Naive thymus-derived CD4-positive, alpha-beta T cell (primary cell): ENCODE measurements around the gene ADGRL4. TPM values are rescaled to one million over a fixed set of nuclear protein-coding genes. Genes with fewer than 3 reads are reported as not detected.
"Not testable (repeated sequence)": the region's sequence is repeated elsewhere in the genome, so short reads cannot be mapped to it uniquely, and the experiment has no call there.

Experiments
- ATAC-seq: fragments of 150-1000 bp; cut with Tn5 transposase; 2 replicates; pipeline ENCODE4 v1.10.0; 2021; ENCODE audit warnings: mild to moderate bottlenecking, moderate library complexity
- CTCF ChIA-PET: fragments of 350-600 bp; sonication (Branson Sonifier 250); formaldehyde crosslinking; loops from one replicate; lab custom pipeline; 2021; ENCODE audit warnings: antibody characterized with exemption; lab: Charles Lee
- POLR2A ChIA-PET: fragments of 350-600 bp; sonication (Branson Sonifier 250); formaldehyde crosslinking; loops from one replicate; lab custom pipeline; 2021; ENCODE audit warnings: antibody characterized with exemption, inconsistent platforms; lab: Charles Lee
- DNase-seq, 9 donors: peaks; one replicate each; pipeline versions ENCODE4 v3.0.0 to v3.0.0-alpha.2; 2020 to 2022; ENCODE audit warnings: mixed read lengths in 1 of 9
- H3K27ac ChIP-seq: one replicate; pipeline ENCODE4 v1.7.0; 2013; ENCODE audit warnings: mild to moderate bottlenecking, low read depth, low read length, moderate library complexity
- H3K27me3 ChIP-seq, 2 donors: one replicate each; pipeline ENCODE4 v1.7.0; 2013; ENCODE audit warnings: low read length in 2 of 2, mild to moderate bottlenecking in 2 of 2, moderate library complexity in 2 of 2; ENCODE audit not compliant: control insufficient read depth in 2 of 2, insufficient read depth in 2 of 2
- H3K36me3 ChIP-seq, 3 experiments: 1 replicate in 2 of 3; 2 replicates in 1 of 3; pipeline ENCODE4 v1.7.0; 2013; ENCODE audit warnings: low read length in 3 of 3, mild to moderate bottlenecking in 3 of 3, moderate library complexity in 1 of 3; ENCODE audit not compliant: insufficient read depth in 3 of 3, control insufficient read depth in 2 of 3
- H3K4me1 ChIP-seq, 2 donors: one replicate each; pipeline ENCODE4 v1.7.0; 2013; ENCODE audit warnings: low read length in 2 of 2, mild to moderate bottlenecking in 2 of 2, moderate library complexity in 1 of 2; ENCODE audit not compliant: control insufficient read depth in 2 of 2, insufficient read depth in 2 of 2
- H3K4me3 ChIP-seq: 2 replicates; pipeline ENCODE4 v1.7.0; 2013; ENCODE audit warnings: mild to moderate bottlenecking, low read length
- H3K9me3 ChIP-seq, 3 experiments: 1 replicate in 2 of 3; 2 replicates in 1 of 3; pipeline ENCODE4 v1.7.0; 2013; ENCODE audit warnings: low read length in 3 of 3; ENCODE audit not compliant: control insufficient read depth in 2 of 3
- H3K27ac Mint-ChIP-seq, 9 donors: one replicate each; pipeline ENCODE4 v1.8.0; 2020 to 2022; ENCODE audit warnings: mixed read lengths in 9 of 9, mild to moderate bottlenecking in 8 of 9, moderate library complexity in 5 of 9, inconsistent platforms in 2 of 9
- H3K27me3 Mint-ChIP-seq, 5 donors: one replicate each; pipeline ENCODE4 v1.8.0; 2021 to 2022; ENCODE audit warnings: mixed read lengths in 5 of 5, mild to moderate bottlenecking in 1 of 5
- H3K36me3 Mint-ChIP-seq, 5 donors: one replicate each; pipeline ENCODE4 v1.8.0; 2020 to 2022; ENCODE audit warnings: mixed read lengths in 5 of 5, mild to moderate bottlenecking in 3 of 5, inconsistent platforms in 1 of 5
- H3K4me1 Mint-ChIP-seq, 7 donors: one replicate each; pipeline ENCODE4 v1.8.0; 2020 to 2022; ENCODE audit warnings: mixed read lengths in 7 of 7, mild to moderate bottlenecking in 3 of 7, inconsistent platforms in 1 of 7
- H3K4me3 Mint-ChIP-seq, 10 donors: one replicate each; pipeline ENCODE4 v1.8.0; 2020 to 2022; ENCODE audit warnings: mild to moderate bottlenecking in 10 of 10, mixed read lengths in 10 of 10, moderate library complexity in 6 of 10, inconsistent platforms in 2 of 10
- H3K9me3 Mint-ChIP-seq, 11 donors: one replicate each; pipeline ENCODE4 v1.8.0; 2020 to 2022; ENCODE audit warnings: mixed read lengths in 11 of 11, mild to moderate bottlenecking in 4 of 11, inconsistent platforms in 1 of 11, moderate library complexity in 1 of 11
- intact Hi-C, 2 donors: fragments of 100-400 bp; cut with micrococcal nuclease; formaldehyde crosslinking; loops; one replicate each; pipeline ENCODE4 v1.15.1; 2023
- polyA plus RNA-seq, 2 donors: library from polyadenylated mRNA; unstranded; fragments of 300-500 nt; fragmentation: Illumina TruSeq; gene quantifications; one replicate each; pipeline ENCODE4 v1.2.3, GENCODE V29; 2021
- total RNA-seq, 6 experiments: library from RNA in 5 of 6; stranded (reverse) in 5 of 6; gene quantifications; 1 replicate in 5 of 6; 2 replicates in 1 of 6; pipeline ENCODE4 v1.2.3 and lab custom pipeline; 2021 to 2026

Gene ADGRL4
- total and polyA plus RNA-seq, 7 experiments from 2014 or later = not detected

DNA sequence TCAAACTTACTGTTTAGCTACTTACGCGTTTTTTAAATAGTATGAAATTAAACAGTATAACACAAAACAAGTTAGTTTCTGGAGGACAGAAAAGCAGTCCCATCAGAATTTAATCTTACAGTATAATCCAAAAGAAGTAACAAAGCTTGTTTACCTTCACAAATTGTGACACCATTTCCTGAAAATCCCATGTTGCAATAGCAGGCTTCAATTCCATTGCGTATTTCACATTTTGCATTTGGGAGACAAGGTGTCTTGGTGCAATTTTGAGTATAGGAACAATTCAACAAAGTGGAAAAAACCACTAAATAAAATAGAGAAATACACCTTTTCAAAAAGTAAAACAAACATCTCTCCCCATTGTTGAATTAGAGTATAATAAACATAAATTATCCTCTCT, 1.6 kb downstream of the ADGRL4 start:
- H3K36me3 Mint-ChIP-seq = no peaks in the 10 kb centered on the region
- ATAC-seq = no peak
- H3K27me3 ChIP-seq = no peaks in the 10 kb centered on the region
- no peak overlapping the region for H3K27ac ChIP-seq
- intact Hi-C loops = no loop called here
- CTCF ChIA-PET = no interaction called here
- peaks cover 0 to 11% (median 6%) of the 10 kb centered on the region in 5 donors for H3K27me3 Mint-ChIP-seq
- no peaks in the 10 kb centered on the region for H3K4me1 ChIP-seq
- POLR2A ChIA-PET = no interaction called here
- peaks cover 0 to 10% (median 0%) of the 10 kb centered on the region in 11 donors for H3K9me3 Mint-ChIP-seq
- no peak for DNase-seq
- no peaks in the 10 kb centered on the region for H3K4me1 Mint-ChIP-seq
- H3K4me3 Mint-ChIP-seq = no peak overlapping the region
- no peaks in the 10 kb centered on the region for H3K36me3 ChIP-seq
- no peak overlapping the region for H3K27ac Mint-ChIP-seq
- H3K4me3 ChIP-seq = no peak overlapping the region
- no peaks in the 10 kb centered on the region for H3K9me3 ChIP-seq

DNA sequence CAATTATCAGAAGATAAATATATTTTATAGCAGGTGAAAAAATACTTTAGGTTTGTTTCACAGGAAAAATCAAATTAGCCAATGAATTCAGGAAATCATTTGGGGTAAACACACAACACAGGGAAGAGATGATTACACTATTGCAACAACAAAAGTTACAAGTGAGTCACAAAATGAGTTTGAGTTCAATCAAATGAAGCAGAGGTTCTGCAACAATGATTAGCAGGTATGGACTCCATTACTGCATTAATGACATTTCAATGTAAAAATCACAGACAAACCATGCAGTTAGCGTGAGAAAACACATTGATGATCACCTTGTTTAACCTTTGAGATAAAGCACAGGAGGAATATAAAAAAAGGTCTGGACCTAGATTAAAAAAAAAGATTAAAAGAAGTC, 9.7 kb downstream of the ADGRL4 start:
- no peaks in the 10 kb centered on the region for H3K27me3 ChIP-seq
- no peak for ATAC-seq
- intact Hi-C loops = no loop called here
- Mint-ChIP-seq H3K9me3 (peaks cover 0 to 2% (median 0%) of the 10 kb centered on the region in 11 donors), H3K36me3 (no peaks in the 10 kb centered on the region), H3K4me3 (no peak overlapping the region), H3K4me1 (no peaks in the 10 kb centered on the region), H3K27me3 (no peaks in the 10 kb centered on the region), H3K27ac (no peak overlapping the region)
- H3K4me3 ChIP-seq = no peak overlapping the region
- ChIA-PET CTCF (no interaction called here), POLR2A (no interaction called here)
- H3K4me1 ChIP-seq = no peaks in the 10 kb centered on the region
- DNase-seq = no peak
- no peaks in the 10 kb centered on the region for H3K9me3 ChIP-seq
- H3K27ac ChIP-seq = no peak overlapping the region
- no peaks in the 10 kb centered on the region for H3K36me3 ChIP-seq

DNA sequence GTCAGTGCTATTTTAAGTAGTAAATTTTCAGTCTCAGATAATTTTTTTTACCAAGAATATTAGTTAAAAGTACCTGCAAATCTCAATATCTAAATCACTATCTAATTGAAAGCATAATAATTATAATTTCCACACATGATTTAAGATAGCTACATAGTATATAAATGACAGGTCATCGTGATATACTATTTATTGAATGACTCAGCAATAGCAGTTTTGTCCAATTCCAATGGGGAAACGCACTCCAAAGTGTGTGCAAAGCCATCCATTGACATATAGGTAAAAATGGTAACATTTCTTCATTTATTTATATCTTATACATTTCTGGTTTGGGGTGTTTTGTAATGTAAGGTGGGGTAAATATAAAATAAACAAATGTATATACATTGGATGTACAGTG, 19.5 kb downstream of the ADGRL4 start:
- Histone ChIP-seq H3K27ac (no peak overlapping the region), H3K4me1 (no peaks in the 10 kb centered on the region), H3K36me3 (no peaks in the 10 kb centered on the region), H3K27me3 (no peaks in the 10 kb centered on the region), H3K4me3 (no peak overlapping the region), H3K9me3 (no peaks in the 10 kb centered on the region)
- ChIA-PET CTCF (no interaction called here), POLR2A (no interaction called here)
- Mint-ChIP-seq H3K27ac (no peak overlapping the region), H3K4me3 (no peak overlapping the region), H3K27me3 (no peaks in the 10 kb centered on the region), H3K36me3 (no peaks in the 10 kb centered on the region), H3K9me3 (peaks cover 0 to 8% (median 0%) of the 10 kb centered on the region in 11 donors), H3K4me1 (no peaks in the 10 kb centered on the region)
- intact Hi-C loops = no loop called here
- ATAC-seq (no peak), DNase-seq (no peak)

DNA sequence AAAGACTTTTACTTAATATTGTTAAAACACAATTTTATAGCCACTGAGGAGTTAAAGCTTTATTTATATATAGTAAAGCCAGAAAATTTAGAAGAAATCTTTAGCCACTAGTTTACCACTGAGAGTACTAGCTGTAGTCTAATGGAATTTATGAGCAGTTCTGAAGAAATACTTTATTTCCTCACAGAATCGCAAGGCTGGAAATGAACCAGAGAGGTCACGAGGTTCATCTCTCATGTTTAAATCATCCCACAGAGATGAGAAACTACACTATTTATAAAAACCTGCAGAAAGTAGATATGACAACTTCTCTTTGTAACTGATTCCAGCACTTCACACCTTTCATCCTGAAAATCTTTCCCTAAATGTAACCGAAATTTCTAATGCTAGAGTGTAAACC, 26.0 kb downstream of the ADGRL4 start:
- ChIA-PET POLR2A (no interaction called here), CTCF (no interaction called here)
- H3K27ac Mint-ChIP-seq = no peak overlapping the region
- ATAC-seq (no peak), DNase-seq (no peak)
- Histone ChIP-seq H3K27me3 (no peaks in the 10 kb centered on the region), H3K27ac (no peak overlapping the region), H3K9me3 (no peaks in the 10 kb centered on the region), H3K4me1 (no peaks in the 10 kb centered on the region), H3K4me3 (no peak overlapping the region), H3K36me3 (no peaks in the 10 kb centered on the region)
- peaks cover 0 to 6% (median 0%) of the 10 kb centered on the region in 11 donors for H3K9me3 Mint-ChIP-seq
- no peak overlapping the region for H3K4me3 Mint-ChIP-seq
- no peaks in the 10 kb centered on the region for H3K27me3 Mint-ChIP-seq
- no peaks in the 10 kb centered on the region for H3K36me3 Mint-ChIP-seq
- intact Hi-C loops = no loop called here
- H3K4me1 Mint-ChIP-seq = no peaks in the 10 kb centered on the region

DNA sequence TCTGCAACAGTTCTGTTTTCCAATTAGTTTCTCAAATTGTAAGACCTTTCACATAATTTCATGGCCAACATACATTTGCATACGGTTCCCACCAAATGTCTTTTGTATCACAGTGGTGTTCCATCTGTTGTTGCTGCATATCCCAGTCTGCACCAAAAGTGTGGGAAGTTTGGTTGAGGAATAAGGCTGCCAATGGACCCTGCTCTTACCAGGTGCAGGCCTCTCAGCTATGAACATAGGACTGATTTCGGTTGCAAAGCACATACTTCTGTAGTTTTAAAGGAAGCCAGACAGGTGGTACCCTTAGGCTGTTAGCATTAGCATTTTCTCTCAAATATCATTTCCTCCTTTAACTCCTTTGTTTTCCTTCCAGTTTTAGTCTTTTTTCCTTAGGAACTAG, 33.8 kb downstream of the ADGRL4 start:
- no peak for ATAC-seq

DNA sequence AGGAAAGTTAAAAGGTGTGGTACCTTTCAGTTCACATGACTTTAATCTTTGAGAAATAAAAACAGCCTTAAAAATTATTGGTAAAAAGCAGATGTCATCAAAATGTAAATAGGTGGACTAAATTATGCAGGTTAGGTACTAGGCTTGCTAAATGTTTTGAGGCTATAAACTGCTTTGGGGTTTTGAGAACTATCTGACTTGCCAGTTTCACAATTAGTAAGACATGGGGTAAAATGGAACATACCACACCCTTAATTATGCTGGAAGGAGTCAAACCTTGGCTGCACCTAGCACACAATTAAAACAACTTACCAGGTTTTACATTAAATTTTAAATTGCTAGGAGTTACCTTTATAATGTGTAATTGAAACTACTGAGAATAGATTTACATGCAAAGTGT, 39.4 kb downstream of the ADGRL4 start:
- H3K27ac ChIP-seq, CTCF ChIA-PET, POLR2A ChIA-PET, ATAC-seq, DNase-seq, H3K4me1 ChIP-seq, H3K36me3 ChIP-seq, H3K4me1 Mint-ChIP-seq, H3K27ac Mint-ChIP-seq, H3K4me3 Mint-ChIP-seq, H3K4me3 ChIP-seq, H3K36me3 Mint-ChIP-seq, H3K27me3 ChIP-seq, H3K9me3 ChIP-seq, H3K27me3 Mint-ChIP-seq, intact Hi-C loops: not testable (repeated sequence)
- H3K9me3 Mint-ChIP-seq = peaks cover 0 to 41% (median 8%) of the 10 kb centered on the region in 11 donors

More for the DNA sequence above, 33.8 kb downstream of the ADGRL4 start:
- no peak overlapping the region for H3K4me3 Mint-ChIP-seq
- H3K27me3 Mint-ChIP-seq = no peaks in the 10 kb centered on the region
- ChIA-PET POLR2A (no interaction called here), CTCF (no interaction called here)
- H3K27ac ChIP-seq = no peak overlapping the region
- no peaks in the 10 kb centered on the region for H3K36me3 ChIP-seq
- intact Hi-C loops = no loop called here
- H3K36me3 Mint-ChIP-seq = no peaks in the 10 kb centered on the region
- no peaks in the 10 kb centered on the region for H3K4me1 Mint-ChIP-seq
- no peak overlapping the region for H3K27ac Mint-ChIP-seq
- H3K27me3 ChIP-seq = no peaks in the 10 kb centered on the region
- no peaks in the 10 kb centered on the region for H3K4me1 ChIP-seq
- peaks cover 0 to 7% (median 0%) of the 10 kb centered on the region in 3 experiments for H3K9me3 ChIP-seq
- peaks cover 0 to 17% (median 0%) of the 10 kb centered on the region in 11 donors for H3K9me3 Mint-ChIP-seq
- H3K4me3 ChIP-seq = no peak overlapping the region
- DNase-seq = no peak

DNA sequence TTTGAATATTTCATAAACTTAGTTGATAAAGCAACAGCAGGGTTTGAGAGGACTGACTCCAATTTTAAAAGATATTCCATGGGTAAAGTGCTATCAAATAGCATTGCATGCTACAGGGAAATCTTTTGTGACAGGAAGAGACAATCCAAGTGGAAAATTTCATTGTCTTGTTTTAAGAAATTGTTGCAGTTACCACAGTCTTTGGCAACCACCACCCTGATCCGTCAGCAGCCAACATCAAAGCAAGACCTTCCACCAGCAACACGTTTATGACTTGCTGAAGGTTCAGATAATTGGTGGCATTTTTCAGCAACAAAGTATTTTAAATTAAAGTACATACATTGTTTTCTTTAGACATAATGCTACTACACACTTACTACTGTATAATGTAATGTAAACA, 47.8 kb downstream of the ADGRL4 start:
- ATAC-seq = no peak

More for the DNA sequence above, 47.8 kb downstream of the ADGRL4 start:
- Mint-ChIP-seq H3K9me3 (peaks cover 0 to 11% (median 2%) of the 10 kb centered on the region in 11 donors), H3K27me3 (no peaks in the 10 kb centered on the region), H3K27ac (no peak overlapping the region), H3K36me3 (peaks cover 0 to 3% (median 0%) of the 10 kb centered on the region in 5 donors), H3K4me1 (no peaks in the 10 kb centered on the region), H3K4me3 (no peak overlapping the region)
- no peaks in the 10 kb centered on the region for H3K4me1 ChIP-seq
- ChIA-PET POLR2A (no interaction called here), CTCF (no interaction called here)
- H3K4me3 ChIP-seq = no peak overlapping the region
- H3K27me3 ChIP-seq = no peaks in the 10 kb centered on the region
- intact Hi-C loops = no loop called here
- no peaks in the 10 kb centered on the region for H3K9me3 ChIP-seq
- no peak for DNase-seq
- H3K36me3 ChIP-seq = no peaks in the 10 kb centered on the region
- no peak overlapping the region for H3K27ac ChIP-seq
